Stimulated activated naive CD8-positive, alpha-beta T cell treated with anti-CD3 and anti-CD28 coated beads, Interleukin-15, Interleukin-2, amounts not matched to agents 100 U/mL and 50 U/mL, for 24 hours (primary cell): ENCODE results near the gene GAN.
"Not testable (repeated sequence)": the region's sequence is repeated elsewhere in the genome, so short reads cannot be mapped to it uniquely, and the experiment has no call there.

Source experiments
- ATAC-seq: fragments of 150-1000 bp; cut with Tn5 transposase; one replicate; pipeline ENCODE4 v1.10.0; 2021
- DNase-seq: peaks from one replicate; pipeline ENCODE4 v3.0.0; 2021

The GAN gene

GRCh38 chr16:81399909-81400308 is 85.1 kb downstream of the GAN start:
- no peak for DNase-seq

GRCh38 chr16:81401035-81401950 is 86.5 kb downstream of the GAN start:
- DNase-seq = no peak
- no peak for ATAC-seq

More at GRCh38 chr16:81399909-81400308, 85.1 kb downstream of the GAN start:
- ATAC-seq = no peak

- ATAC-seq = no peak
- no peak for DNase-seq
Measured at GRCh38 chr16:81403208-81403600, 88.4 kb downstream of the GAN start.

- peak; percentile 91 for ATAC-seq
- DNase-seq = peak; percentile 90
Measured at GRCh38 chr16:81403601-81404391, 89.0 kb downstream of the GAN start.

- not testable (repeated sequence) for DNase-seq
Measured at GRCh38 chr16:81405002-81405401, 90.2 kb downstream of the GAN start.

GRCh38 chr16:81405702-81406113 is 90.9 kb downstream of the GAN start:
- ATAC-seq = no peak

More at GRCh38 chr16:81405002-81405401, 90.2 kb downstream of the GAN start:
- ATAC-seq = not testable (repeated sequence)

GRCh38 chr16:81408409-81408950 is 93.7 kb downstream of the GAN start:
- no peak for DNase-seq
- no peak for ATAC-seq

More at GRCh38 chr16:81405702-81406113, 90.9 kb downstream of the GAN start:
- no peak for DNase-seq

GRCh38 chr16:81409016-81409556 is 94.3 kb downstream of the GAN start:
- ATAC-seq (no peak), DNase-seq (no peak)

GRCh38 chr16:81410643-81411293 is 96.0 kb downstream of the GAN start:
- DNase-seq = no peak
- ATAC-seq = no peak

GRCh38 chr16:81413245-81413990 is 98.7 kb downstream of the GAN start:
- ATAC-seq (no peak), DNase-seq (no peak)

GRCh38 chr16:81415751-81416150 is 101.0 kb downstream of the GAN start:
- ATAC-seq (no peak), DNase-seq (no peak)

GRCh38 chr16:81416749-81417148 is 102.0 kb downstream of the GAN start:
- ATAC-seq (no peak), DNase-seq (no peak)

- no peak for ATAC-seq
- no peak for DNase-seq
Measured at GRCh38 chr16:81417210-81417609, 102.4 kb downstream of the GAN start.

- ATAC-seq = no peak
- no peak for DNase-seq
Measured at GRCh38 chr16:81419806-81420205, 105.0 kb downstream of the GAN start.

- DNase-seq (no peak), ATAC-seq (no peak)
Measured at GRCh38 chr16:81421126-81421525, 106.4 kb downstream of the GAN start.

GRCh38 chr16:81421536-81421935 is 106.8 kb downstream of the GAN start:
- DNase-seq = no peak
- no peak for ATAC-seq

- DNase-seq = not testable (repeated sequence)
Measured at GRCh38 chr16:81422153-81422552, 107.4 kb downstream of the GAN start.

GRCh38 chr16:81424771-81425170 is 110.0 kb downstream of the GAN start:
- ATAC-seq = peak; percentile 79

More at GRCh38 chr16:81422153-81422552, 107.4 kb downstream of the GAN start:
- ATAC-seq = not testable (repeated sequence)

GRCh38 chr16:81427219-81427618 is 112.5 kb downstream of the GAN start:
- no peak for ATAC-seq
- no peak for DNase-seq

More at GRCh38 chr16:81424771-81425170, 110.0 kb downstream of the GAN start:
- peak; percentile 43 for DNase-seq

- DNase-seq (no peak), ATAC-seq (no peak)
Measured at GRCh38 chr16:81429045-81429521, 114.3 kb downstream of the GAN start.
